Keratinocyte (primary cell): ENCODE data around the gene TPRA1.

Experiments
- EZH2 ChIP-seq: IDR thresholded peaks from one replicate; pipeline ENCODE4 v1.6.1; 2012; ENCODE audit warnings: inconsistent platforms, mild to moderate bottlenecking, low read length, moderate library complexity
- TF ChIP-seq, protein P1 (sequence below), 3 experiments: IDR thresholded peaks in 1 of 3; conservative IDR thresholded peaks in 1 of 3; optimal IDR thresholded peaks in 1 of 3; 2 replicates in 2 of 3; 3 replicates in 1 of 3; pipeline versions ENCODE3 to v1.5.1; 2011; ENCODE audit warnings: low read length in 3 of 3, mild to moderate bottlenecking in 3 of 3, moderate library complexity in 2 of 3, control low read depth in 1 of 3, inconsistent platforms in 1 of 3; ENCODE audit not compliant: insufficient read depth in 2 of 3; ENCODE audit errors: extremely low read depth in 1 of 3

DNA sequence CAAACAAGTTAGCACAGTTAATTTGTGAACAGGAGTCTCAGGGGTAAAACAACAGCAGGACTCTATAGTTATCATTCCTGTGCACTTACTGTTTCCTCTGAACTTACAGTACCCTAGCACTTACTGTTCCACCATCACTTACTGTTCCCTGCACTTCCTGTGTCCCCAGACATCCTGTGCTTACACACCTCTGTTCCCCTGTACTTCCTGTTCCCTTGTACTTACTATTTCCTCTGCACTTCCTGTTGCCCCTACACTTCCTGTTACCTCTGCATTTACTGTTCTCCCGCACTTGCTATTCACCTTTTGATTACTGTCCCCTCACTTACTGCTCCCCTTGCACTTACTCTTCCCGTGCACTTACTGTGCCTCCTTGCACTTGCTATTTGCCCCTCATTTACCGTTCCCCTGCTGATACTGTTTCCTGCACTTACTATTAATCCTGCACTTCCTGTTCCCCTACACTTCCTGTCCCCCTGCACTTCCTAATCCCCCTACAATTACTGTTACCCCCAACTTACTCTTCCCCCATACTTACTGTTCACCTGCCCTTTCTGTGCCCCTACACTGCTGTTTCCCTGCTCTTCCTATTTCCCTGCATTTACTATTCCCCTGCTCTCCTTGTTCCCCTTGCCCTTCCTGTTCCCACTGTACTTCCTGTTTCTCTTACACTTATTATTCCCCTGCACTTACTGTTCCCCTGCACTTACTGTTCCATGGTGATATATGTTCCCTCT lies 30.3 kb downstream of the TPRA1 start:
- TF ChIP-seq, protein P1, sequence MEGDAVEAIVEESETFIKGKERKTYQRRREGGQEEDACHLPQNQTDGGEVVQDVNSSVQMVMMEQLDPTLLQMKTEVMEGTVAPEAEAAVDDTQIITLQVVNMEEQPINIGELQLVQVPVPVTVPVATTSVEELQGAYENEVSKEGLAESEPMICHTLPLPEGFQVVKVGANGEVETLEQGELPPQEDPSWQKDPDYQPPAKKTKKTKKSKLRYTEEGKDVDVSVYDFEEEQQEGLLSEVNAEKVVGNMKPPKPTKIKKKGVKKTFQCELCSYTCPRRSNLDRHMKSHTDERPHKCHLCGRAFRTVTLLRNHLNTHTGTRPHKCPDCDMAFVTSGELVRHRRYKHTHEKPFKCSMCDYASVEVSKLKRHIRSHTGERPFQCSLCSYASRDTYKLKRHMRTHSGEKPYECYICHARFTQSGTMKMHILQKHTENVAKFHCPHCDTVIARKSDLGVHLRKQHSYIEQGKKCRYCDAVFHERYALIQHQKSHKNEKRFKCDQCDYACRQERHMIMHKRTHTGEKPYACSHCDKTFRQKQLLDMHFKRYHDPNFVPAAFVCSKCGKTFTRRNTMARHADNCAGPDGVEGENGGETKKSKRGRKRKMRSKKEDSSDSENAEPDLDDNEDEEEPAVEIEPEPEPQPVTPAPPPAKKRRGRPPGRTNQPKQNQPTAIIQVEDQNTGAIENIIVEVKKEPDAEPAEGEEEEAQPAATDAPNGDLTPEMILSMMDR (optimal IDR thresholded peaks at IDR 0.05 in 1 of 3, IDR thresholded peaks at IDR 0.05 in 1 of 3, conservative IDR thresholded peaks at IDR 0.05 in 1 of 3; ENCODE audit: extremely low read depth in 1 of 3, insufficient read depth in 2 of 3, low read length in 3 of 3) = no peak
- TF ChIP-seq EZH2 = no peak
